Measurements from ENCODE around the gene FBXO40.
A peak's percentile ranks its signal among the peaks of the same experiment; 100 is the strongest.

Gene FBXO40, protein sequence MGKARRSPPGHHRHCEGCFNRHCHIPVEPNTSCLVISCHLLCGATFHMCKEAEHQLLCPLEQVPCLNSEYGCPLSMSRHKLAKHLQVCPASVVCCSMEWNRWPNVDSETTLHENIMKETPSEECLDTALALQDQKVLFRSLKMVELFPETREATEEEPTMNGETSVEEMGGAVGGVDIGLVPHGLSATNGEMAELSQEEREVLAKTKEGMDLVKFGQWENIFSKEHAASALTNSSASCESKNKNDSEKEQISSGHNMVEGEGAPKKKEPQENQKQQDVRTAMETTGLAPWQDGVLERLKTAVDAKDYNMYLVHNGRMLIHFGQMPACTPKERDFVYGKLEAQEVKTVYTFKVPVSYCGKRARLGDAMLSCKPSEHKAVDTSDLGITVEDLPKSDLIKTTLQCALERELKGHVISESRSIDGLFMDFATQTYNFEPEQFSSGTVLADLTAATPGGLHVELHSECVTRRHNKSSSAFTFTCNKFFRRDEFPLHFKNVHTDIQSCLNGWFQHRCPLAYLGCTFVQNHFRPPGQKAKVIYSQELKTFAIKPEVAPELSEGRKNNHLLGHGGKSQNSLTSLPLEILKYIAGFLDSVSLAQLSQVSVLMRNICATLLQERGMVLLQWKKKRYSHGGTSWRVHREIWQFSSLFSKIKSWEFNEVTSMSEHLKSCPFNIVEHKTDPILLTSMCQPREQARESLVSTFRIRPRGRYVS

DNA sequence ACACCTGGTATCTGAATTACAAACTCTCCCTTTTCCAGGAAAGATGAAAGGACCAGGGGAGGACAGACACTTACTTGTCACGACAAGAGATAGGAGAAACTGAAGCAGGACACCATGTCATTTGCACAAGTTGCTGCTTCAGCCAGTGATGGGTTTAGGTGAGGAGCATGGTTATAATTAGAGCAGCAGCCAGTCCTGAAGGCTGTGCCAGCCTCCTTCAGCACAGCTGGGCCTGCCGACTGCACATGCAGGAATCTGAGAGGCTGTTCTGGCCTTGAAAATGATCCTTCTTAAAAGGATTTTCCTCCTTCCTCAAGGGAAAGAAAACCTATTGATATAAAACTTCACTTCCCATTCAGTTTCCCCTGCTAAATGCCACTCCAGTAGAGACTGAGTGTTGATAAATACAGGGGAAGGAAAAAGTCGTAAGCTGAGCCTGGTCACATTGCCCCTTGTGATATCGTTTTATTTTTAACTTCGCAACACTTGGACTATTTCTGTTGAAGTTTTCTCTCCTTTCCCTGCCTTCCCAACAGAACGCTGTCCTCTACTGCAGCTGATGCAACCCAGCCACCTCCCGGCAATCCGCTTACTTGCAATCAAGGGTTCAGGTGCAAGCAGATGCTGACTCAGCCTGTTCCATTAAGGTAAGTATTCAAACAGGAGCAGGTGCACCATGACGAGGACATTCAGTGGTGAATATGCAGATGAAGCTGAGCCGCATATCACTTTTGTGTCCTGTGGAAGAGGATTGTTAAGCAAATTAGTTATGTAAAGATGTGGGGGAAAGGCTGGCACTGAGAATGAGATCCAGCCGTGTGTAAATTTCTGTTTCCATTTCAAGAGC is at the start of gene FBXO40:
TSS of gene FBXO40 (plus strand) at position 524 of the 847 bp plus-strand sequence. CDS start 27,197 bp downstream, outside the sequence.
- Histone ChIP-seq H3K27me3 (ENCODE audit: control insufficient read depth, insufficient read depth, low read length) (no peaks in the 10 kb centered on the region), H3K4me1 (ENCODE audit: control insufficient read depth, insufficient read depth, low read length) (no peaks in the 10 kb centered on the region), H3K4me3 (ENCODE audit: low read length) (no peak within 1 kb of the TSS), H3K36me3 (ENCODE audit: control insufficient read depth, insufficient read depth, low read length) (no peaks in the 10 kb centered on the region), H3K9me3 (ENCODE audit: control insufficient read depth, low read length) (no peaks in the 10 kb centered on the region), H3K9ac (ENCODE audit: low read length) (no peak within 1 kb of the TSS)

DNA sequence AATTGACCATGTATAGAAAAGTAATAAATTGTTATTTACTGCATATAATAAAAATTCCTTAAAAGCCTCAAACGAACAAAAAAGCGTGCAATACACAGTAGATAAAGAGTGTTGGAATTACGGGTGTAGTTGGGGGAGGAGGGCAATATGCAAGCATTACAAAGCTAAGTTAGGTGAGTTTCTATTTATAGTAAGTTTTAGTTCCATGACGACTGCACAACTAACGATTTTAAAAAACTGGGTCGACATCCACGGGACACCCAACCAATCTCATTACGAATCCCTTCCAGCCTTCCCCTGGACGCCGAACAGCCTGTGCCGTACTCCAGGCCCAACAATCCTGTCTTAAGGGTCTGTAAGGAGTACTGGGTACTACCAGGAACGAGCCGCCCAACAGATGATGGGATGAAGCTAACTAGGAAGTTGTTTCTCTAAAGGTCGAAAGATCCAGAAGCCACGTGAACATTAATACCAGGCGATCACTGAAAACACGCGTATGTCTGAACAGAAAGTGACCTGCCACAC is 48.1 kb upstream of the FBXO40 start:
- Histone ChIP-seq H3K36me3 (ENCODE audit: control insufficient read depth, insufficient read depth, low read length) (no peaks in the 10 kb centered on the region), H3K4me1 (ENCODE audit: control insufficient read depth, insufficient read depth, low read length) (peaks cover 10% of the 10 kb centered on the region), H3K9ac (ENCODE audit: low read length) (peak overlapping the region; percentile 45), H3K27me3 (ENCODE audit: control insufficient read depth, insufficient read depth, low read length) (no peaks in the 10 kb centered on the region), H3K9me3 (ENCODE audit: control insufficient read depth, low read length) (no peaks in the 10 kb centered on the region), H3K4me3 (ENCODE audit: low read length) (peak overlapping the region; percentile 47)

DNA sequence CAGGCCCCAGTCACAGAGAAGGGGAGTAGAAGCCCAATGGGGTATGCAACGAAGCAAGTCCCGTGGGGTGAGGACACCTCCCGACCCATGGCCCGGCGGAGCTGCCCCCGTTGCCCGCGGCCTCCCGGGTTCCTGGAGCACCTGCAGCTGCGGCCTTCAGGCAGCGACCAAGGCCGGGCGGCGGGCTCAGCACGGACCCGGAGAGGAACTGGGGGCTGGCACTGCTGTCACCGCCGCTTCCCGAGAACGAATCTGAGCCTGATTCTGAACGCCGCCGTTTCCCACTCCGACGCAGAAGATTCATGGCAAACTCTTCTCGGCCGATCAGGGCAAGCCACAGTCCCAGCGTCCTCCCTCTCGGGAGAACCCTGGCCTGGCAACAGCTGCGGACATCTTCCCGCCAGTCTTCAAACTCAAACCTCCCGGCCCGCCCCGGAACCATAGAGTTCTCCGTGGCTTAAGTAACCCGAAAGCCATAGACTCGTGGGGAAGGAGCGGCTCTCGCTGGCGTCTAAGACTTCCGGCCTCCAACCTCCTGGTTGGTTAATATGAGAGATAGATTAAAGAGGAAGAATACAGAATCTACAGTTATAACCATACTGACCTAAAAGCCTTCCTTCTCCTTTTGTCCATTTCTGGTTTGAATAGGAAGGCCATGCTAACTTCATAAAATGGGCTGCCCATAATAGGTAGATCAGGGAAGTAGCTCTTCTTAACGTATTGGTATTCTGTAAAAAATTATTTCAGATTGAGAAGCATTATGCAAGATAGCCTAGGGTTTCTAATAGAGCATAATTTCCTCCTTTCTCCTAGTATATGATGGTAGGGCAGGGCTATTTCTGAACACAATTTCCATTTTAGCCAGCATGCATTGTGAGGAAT is 47.4 kb upstream of the FBXO40 start, which contains the start of gene POLQ:
TSS of gene POLQ (minus strand) at position 415 of the 882 bp plus-strand sequence. CDS start at position 304, 111 bp downstream.
- Histone ChIP-seq H3K4me3 (ENCODE audit: low read length) (peak within 1 kb of the TSS; percentile 47), H3K9me3 (ENCODE audit: control insufficient read depth, low read length) (no peaks in the 10 kb centered on the region), H3K9ac (ENCODE audit: low read length) (peak within 1 kb of the TSS; percentile 79), H3K4me1 (ENCODE audit: control insufficient read depth, insufficient read depth, low read length) (peaks cover 10% of the 10 kb centered on the region), H3K27me3 (ENCODE audit: control insufficient read depth, insufficient read depth, low read length) (no peaks in the 10 kb centered on the region), H3K36me3 (ENCODE audit: control insufficient read depth, insufficient read depth, low read length) (no peaks in the 10 kb centered on the region)

DNA sequence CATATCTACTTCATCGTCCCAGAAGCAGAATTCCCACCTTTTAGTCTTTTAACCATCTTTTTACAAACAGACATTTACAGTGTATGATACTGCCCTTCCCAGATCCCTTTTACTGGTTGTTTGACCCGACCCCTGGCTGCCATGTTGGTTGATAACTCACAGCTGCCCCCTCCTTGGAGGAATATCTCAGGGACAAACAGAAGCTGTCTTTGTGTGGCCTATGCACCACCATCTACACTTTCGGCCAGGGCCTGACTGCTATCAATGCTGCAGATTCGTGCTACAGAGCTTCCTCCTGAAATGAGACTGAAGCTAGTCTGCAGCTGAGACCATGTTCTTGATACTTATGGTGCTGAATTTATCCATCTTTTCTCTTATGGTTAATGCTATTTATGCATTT is 40.8 kb upstream of the FBXO40 start:
- H3K4me1 ChIP-seq (ENCODE audit: control insufficient read depth, insufficient read depth, low read length): peaks cover 5% of the 10 kb centered on the region
- no peaks in the 10 kb centered on the region for H3K27me3 ChIP-seq (ENCODE audit: control insufficient read depth, insufficient read depth, low read length)
- no peaks in the 10 kb centered on the region for H3K36me3 ChIP-seq (ENCODE audit: control insufficient read depth, insufficient read depth, low read length)
- no peak overlapping the region for H3K4me3 ChIP-seq (ENCODE audit: low read length)
- H3K9ac ChIP-seq (ENCODE audit: low read length): no peak overlapping the region
- no peaks in the 10 kb centered on the region for H3K9me3 ChIP-seq (ENCODE audit: control insufficient read depth, low read length)

DNA sequence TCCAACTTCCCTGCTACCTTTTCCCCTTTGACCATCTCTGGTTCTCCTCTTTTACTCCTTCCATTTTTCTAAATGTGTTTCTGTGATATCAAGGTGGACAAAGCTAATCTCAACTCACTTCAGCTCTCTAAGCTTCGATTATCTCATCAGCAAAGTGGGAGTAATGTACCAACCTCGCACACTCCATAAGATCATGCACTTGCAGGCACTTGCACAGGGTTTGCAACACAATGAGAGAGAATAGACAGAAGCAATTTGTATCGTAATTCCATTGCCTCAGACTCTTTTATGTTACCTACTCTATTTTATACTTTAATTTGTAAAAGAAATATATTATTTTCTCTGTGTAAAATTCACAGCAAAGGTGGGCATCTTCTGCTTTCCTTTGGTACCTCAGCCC is 40.4 kb upstream of the FBXO40 start:
- H3K27me3 ChIP-seq (ENCODE audit: control insufficient read depth, insufficient read depth, low read length): no peaks in the 10 kb centered on the region
- H3K4me1 ChIP-seq (ENCODE audit: control insufficient read depth, insufficient read depth, low read length): peaks cover 5% of the 10 kb centered on the region
- no peak overlapping the region for H3K9ac ChIP-seq (ENCODE audit: low read length)
- no peaks in the 10 kb centered on the region for H3K36me3 ChIP-seq (ENCODE audit: control insufficient read depth, insufficient read depth, low read length)
- H3K9me3 ChIP-seq (ENCODE audit: control insufficient read depth, low read length): no peaks in the 10 kb centered on the region
- H3K4me3 ChIP-seq (ENCODE audit: low read length): no peak overlapping the region

DNA sequence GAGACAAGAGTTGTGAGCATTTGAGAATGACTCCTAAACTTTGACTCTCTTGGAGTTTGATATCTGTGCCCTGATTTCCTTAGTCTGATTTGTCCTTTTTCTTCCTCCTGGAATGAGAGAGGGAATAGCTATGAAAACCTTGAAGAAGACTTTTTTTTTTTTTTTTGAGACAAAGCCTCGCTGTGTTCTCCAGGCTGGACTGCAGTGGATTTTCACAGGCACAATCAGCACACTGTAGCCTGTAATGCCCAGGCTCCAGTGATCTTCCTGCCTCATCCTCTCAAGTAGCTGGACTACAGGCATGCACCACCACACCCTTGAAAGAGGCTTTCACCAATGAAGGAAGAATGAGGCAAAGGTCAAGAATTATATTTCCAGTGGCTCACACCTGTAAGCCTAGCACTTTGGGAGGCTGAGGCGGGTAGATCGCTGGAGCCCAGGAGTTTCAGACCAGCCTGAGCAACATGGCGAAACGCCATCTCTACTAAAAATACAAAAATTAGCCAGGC is 35.7 kb upstream of the FBXO40 start:
- Histone ChIP-seq H3K27me3 (ENCODE audit: control insufficient read depth, insufficient read depth, low read length) (no peaks in the 10 kb centered on the region), H3K9ac (ENCODE audit: low read length) (no peak overlapping the region), H3K36me3 (ENCODE audit: control insufficient read depth, insufficient read depth, low read length) (no peaks in the 10 kb centered on the region), H3K9me3 (ENCODE audit: control insufficient read depth, low read length) (no peaks in the 10 kb centered on the region), H3K4me3 (ENCODE audit: low read length) (no peak overlapping the region), H3K4me1 (ENCODE audit: control insufficient read depth, insufficient read depth, low read length) (no peaks in the 10 kb centered on the region)

DNA sequence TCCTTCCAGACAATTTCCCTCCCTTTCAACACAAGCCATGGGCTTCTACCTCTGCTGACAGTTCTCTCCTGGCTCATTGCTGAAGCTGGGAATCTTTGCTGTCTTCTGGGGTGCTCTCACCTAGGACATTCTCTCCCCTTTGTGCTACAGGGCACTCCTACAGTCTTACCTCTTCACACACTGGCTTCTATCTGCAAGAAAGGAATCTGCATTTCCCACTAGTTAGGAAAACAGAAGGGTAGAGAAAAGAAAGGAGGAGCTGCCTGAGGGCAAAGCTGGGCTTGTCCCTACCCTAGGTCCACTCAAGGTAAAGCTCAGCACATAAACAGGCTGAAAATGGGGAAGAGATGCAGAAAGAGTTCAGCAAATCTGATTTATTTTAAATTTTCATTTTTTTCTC is 31.0 kb upstream of the FBXO40 start:
- H3K4me1 ChIP-seq (ENCODE audit: control insufficient read depth, insufficient read depth, low read length): no peaks in the 10 kb centered on the region
- no peaks in the 10 kb centered on the region for H3K36me3 ChIP-seq (ENCODE audit: control insufficient read depth, insufficient read depth, low read length)
- no peaks in the 10 kb centered on the region for H3K27me3 ChIP-seq (ENCODE audit: control insufficient read depth, insufficient read depth, low read length)
- no peak overlapping the region for H3K4me3 ChIP-seq (ENCODE audit: low read length)
- no peak overlapping the region for H3K9ac ChIP-seq (ENCODE audit: low read length)
- no peaks in the 10 kb centered on the region for H3K9me3 ChIP-seq (ENCODE audit: control insufficient read depth, low read length)

DNA sequence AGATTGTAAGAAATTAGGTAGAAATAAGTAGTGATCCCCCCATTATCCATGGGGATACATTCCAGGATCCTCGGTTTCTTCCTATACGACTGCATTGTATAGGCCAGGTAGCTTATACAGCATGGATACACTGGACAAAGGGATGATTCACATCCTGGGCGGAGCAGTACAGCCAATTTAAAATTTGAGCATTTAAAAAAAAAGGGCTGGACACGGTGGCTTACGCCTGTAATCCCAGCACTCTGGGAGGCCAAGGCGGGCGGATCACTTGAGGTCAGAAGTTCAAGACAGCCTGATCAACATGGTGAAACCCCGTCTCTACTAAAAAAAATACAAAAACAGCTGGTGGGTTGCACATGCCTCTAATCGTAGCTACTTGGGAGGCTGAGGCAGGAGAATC is 26.4 kb upstream of the FBXO40 start:
- Histone ChIP-seq H3K27me3 (ENCODE audit: control insufficient read depth, insufficient read depth, low read length) (no peaks in the 10 kb centered on the region), H3K4me3 (ENCODE audit: low read length) (no peak overlapping the region), H3K4me1 (ENCODE audit: control insufficient read depth, insufficient read depth, low read length) (no peaks in the 10 kb centered on the region), H3K9me3 (ENCODE audit: control insufficient read depth, low read length) (no peaks in the 10 kb centered on the region), H3K9ac (ENCODE audit: low read length) (no peak overlapping the region), H3K36me3 (ENCODE audit: control insufficient read depth, insufficient read depth, low read length) (no peaks in the 10 kb centered on the region)

DNA sequence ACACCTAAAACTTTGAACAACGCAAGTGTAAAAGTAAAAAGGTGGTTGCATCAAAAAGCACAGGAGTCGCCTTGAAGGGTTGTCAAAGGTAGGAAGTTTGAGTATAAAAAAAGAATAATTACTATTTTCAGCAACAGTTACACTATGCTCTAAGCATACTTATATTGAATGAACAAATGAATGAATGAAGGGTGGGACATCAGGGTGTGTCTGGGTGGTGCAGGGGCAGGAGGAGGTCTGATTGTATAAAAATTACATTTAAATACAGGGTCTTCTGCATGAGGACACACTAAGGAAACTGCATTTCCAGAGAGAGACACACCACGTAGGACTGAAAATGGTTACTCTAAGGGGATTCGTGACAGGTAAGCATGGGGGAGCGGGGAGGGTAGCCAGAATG is 25.5 kb upstream of the FBXO40 start, which contains the start of gene ARGFX:
TSS of gene ARGFX (plus strand) at position 301 of the 400 bp plus-strand sequence. CDS start 2,765 bp downstream, outside the sequence.
- Histone ChIP-seq H3K4me3 (ENCODE audit: low read length) (no peak within 1 kb of the TSS), H3K4me1 (ENCODE audit: control insufficient read depth, insufficient read depth, low read length) (no peaks in the 10 kb centered on the region), H3K36me3 (ENCODE audit: control insufficient read depth, insufficient read depth, low read length) (no peaks in the 10 kb centered on the region), H3K9ac (ENCODE audit: low read length) (no peak within 1 kb of the TSS), H3K27me3 (ENCODE audit: control insufficient read depth, insufficient read depth, low read length) (no peaks in the 10 kb centered on the region), H3K9me3 (ENCODE audit: control insufficient read depth, low read length) (no peaks in the 10 kb centered on the region)

DNA sequence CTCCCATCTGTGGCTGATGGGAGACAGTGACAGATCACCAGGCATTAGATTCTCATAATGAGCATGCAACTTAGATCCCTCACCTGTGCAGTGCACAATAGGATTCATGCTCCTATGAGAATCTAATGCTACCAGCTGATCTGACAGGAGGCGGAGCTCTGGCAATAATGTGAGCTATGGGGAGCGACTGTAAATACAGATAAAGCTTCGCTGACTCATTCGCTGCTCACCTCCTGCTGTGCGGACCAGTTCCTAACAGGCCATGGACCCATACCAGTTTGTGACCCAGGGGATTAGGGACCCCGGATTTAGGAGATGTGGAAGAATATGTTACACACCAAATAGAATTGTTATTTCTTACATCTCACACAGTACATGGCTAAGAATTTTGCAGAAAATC is 18.7 kb upstream of the FBXO40 start:
- H3K4me1 ChIP-seq (ENCODE audit: control insufficient read depth, insufficient read depth, low read length): peaks cover 5% of the 10 kb centered on the region
- H3K4me3 ChIP-seq (ENCODE audit: low read length): no peak overlapping the region
- H3K36me3 ChIP-seq (ENCODE audit: control insufficient read depth, insufficient read depth, low read length): no peaks in the 10 kb centered on the region
- no peaks in the 10 kb centered on the region for H3K27me3 ChIP-seq (ENCODE audit: control insufficient read depth, insufficient read depth, low read length)
- no peak overlapping the region for H3K9ac ChIP-seq (ENCODE audit: low read length)
- H3K9me3 ChIP-seq (ENCODE audit: control insufficient read depth, low read length): no peaks in the 10 kb centered on the region

DNA sequence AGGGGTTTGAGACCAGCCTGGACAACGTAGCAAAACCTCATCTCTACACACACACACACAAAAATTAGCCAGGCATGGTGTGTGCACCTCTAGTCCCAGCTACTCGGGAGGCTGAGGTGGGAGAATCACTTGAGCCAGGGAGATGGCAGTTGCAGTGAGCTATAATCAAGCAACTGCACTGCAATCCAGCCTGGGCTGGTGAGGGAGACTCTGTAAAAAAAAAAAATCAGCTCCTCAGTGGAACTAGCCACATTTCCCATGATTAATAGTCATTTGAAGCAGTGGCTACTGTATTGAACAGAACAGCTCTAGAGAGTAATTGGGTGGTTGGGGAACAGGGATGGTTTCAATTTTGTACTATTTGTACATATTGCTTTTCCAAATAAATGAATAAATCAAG is 11.5 kb upstream of the FBXO40 start:
- H3K27me3 ChIP-seq (ENCODE audit: control insufficient read depth, insufficient read depth, low read length): peaks cover 6% of the 10 kb centered on the region
- H3K4me1 ChIP-seq (ENCODE audit: control insufficient read depth, insufficient read depth, low read length): no peaks in the 10 kb centered on the region
- no peaks in the 10 kb centered on the region for H3K9me3 ChIP-seq (ENCODE audit: control insufficient read depth, low read length)
- H3K4me3 ChIP-seq (ENCODE audit: low read length): no peak overlapping the region
- no peaks in the 10 kb centered on the region for H3K36me3 ChIP-seq (ENCODE audit: control insufficient read depth, insufficient read depth, low read length)
- no peak overlapping the region for H3K9ac ChIP-seq (ENCODE audit: low read length)
